HEK293 (cell line): ENCODE measurements around the gene GALNT13.

Experiments
- CTCF ChIA-PET: fragments of 350-600 bp; formaldehyde crosslinking; extraction: SDS; loops from one replicate; lab custom pipeline; 2021; ENCODE audit warnings: antibody characterized with exemption; lab: Yijun Ruan, JAX
- POLR2A ChIA-PET: fragments of 300-600 bp; formaldehyde crosslinking; extraction: SDS; loops from one replicate; lab custom pipeline; 2020; ENCODE audit warnings: antibody characterized with exemption, inconsistent platforms; lab: Yijun Ruan, JAX
- H3K27ac ChIP-seq: fragments of 200-500 bp; sonication (Bioruptor generic); 2 replicates; pipeline ENCODE4 v1.5.1; 2014; ENCODE audit warnings: low read depth, low read length, control low read depth, inconsistent platforms; ENCODE audit errors: extremely low read depth
- H3K36me3 ChIP-seq, 2 experiments: fragments of 200-500 bp in 1 of 2; sonication (Bioruptor generic) in 1 of 2; 1 replicate in 1 of 2; 2 replicates in 1 of 2; pipeline ENCODE4 v1.5.1; 2014 to 2017; ENCODE audit warnings: inconsistent platforms in 2 of 2, low read length in 2 of 2; ENCODE audit not compliant: control insufficient read depth in 2 of 2, insufficient read depth in 1 of 2
- H3K4me1 ChIP-seq: fragments of 200-500 bp; sonication (Bioruptor generic); 2 replicates; pipeline ENCODE4 v1.5.1; 2014; ENCODE audit warnings: mild to moderate bottlenecking, low read length, inconsistent platforms; ENCODE audit not compliant: control insufficient read depth, insufficient read depth
- H3K4me3 ChIP-seq: 2 replicates; pipeline ENCODE4 v1.5.1; 2011; ENCODE audit warnings: low read depth, mild to moderate bottlenecking, control low read depth, low read length, moderate library complexity
- H3K9me3 ChIP-seq: fragments of 200-500 bp; sonication (Bioruptor generic); 2 replicates; pipeline ENCODE4 v1.5.1; 2014; ENCODE audit warnings: low read depth, low read length, inconsistent platforms; ENCODE audit not compliant: control insufficient read depth, insufficient read depth
- GLI2 ChIP-seq: fragments of 450-650 bp; formaldehyde crosslinking; IDR thresholded peaks from 2 replicates; pipeline ENCODE4; 2017; ENCODE audit warnings: missing biosample characterization, missing genetic modification characterization, low read depth, borderline replicate concordance
- HOXD13 ChIP-seq: sonication (generic); formaldehyde crosslinking; IDR thresholded peaks from 2 replicates; pipeline ENCODE4 v1.8.0; 2022; ENCODE audit warnings: missing genetic modification reagents, borderline replicate concordance
- KLF9 ChIP-seq: fragments of 450-650 bp; formaldehyde crosslinking; IDR thresholded peaks from 2 replicates; pipeline ENCODE4 v1.5.1; 2016; ENCODE audit warnings: missing biosample characterization, missing genetic modification characterization, low read depth
- ZBTB11 ChIP-seq: fragments of 450-650 bp; formaldehyde crosslinking; conservative IDR thresholded peaks from 2 replicates; pipeline ENCODE4 v1.5.1; 2016; ENCODE audit warnings: low read depth, missing biosample characterization, missing genetic modification characterization
- ZBTB17 ChIP-seq: fragments of 450-650 bp; formaldehyde crosslinking; IDR thresholded peaks from 2 replicates; pipeline ENCODE4 v1.5.1; 2016; ENCODE audit warnings: missing biosample characterization, missing genetic modification characterization
- ZNF133 ChIP-seq: fragments of 450-650 bp; formaldehyde crosslinking; IDR thresholded peaks from 2 replicates; pipeline ENCODE4 v1.5.1; 2016; ENCODE audit warnings: missing biosample characterization, missing genetic modification characterization
- ZNF19 ChIP-seq: fragments of 450-650 bp; formaldehyde crosslinking; IDR thresholded peaks from 2 replicates; pipeline ENCODE4; 2016; ENCODE audit warnings: missing biosample characterization, missing genetic modification characterization, low read depth
- ZNF404 ChIP-seq: fragments of 450-650 bp; formaldehyde crosslinking; IDR thresholded peaks from 2 replicates; pipeline ENCODE4 v1.5.1; 2017; ENCODE audit warnings: missing biosample characterization, missing genetic modification characterization
- ZNF426 ChIP-seq: fragments of 450-650 bp; formaldehyde crosslinking; IDR thresholded peaks from 2 replicates; pipeline ENCODE4 v1.5.1; 2017; ENCODE audit warnings: missing biosample characterization, missing genetic modification characterization, mild to moderate bottlenecking, inconsistent platforms, moderate library complexity
- ZNF513 ChIP-seq: fragments of 450-650 bp; IDR thresholded peaks from 2 replicates; pipeline ENCODE4 v1.5.1; 2018; ENCODE audit warnings: missing biosample characterization, missing genetic modification characterization
- ZNF529 ChIP-seq: fragments of 450-650 bp; formaldehyde crosslinking; IDR thresholded peaks from 2 replicates; pipeline ENCODE4 v1.5.1; 2017; ENCODE audit warnings: missing genetic modification characterization, missing biosample characterization; ENCODE audit not compliant: insufficient replicate concordance
- ZNF549 ChIP-seq: fragments of 450-650 bp; IDR thresholded peaks from 2 replicates; pipeline ENCODE4 v1.5.1; 2018; ENCODE audit warnings: missing biosample characterization, missing genetic modification characterization, mild to moderate bottlenecking, inconsistent platforms, moderate library complexity
- ZNF585B ChIP-seq: fragments of 450-650 bp; formaldehyde crosslinking; IDR thresholded peaks from 2 replicates; pipeline ENCODE4 v1.5.1; 2016; ENCODE audit warnings: missing biosample characterization, missing genetic modification characterization
- ZNF658 ChIP-seq: fragments of 450-650 bp; formaldehyde crosslinking; IDR thresholded peaks from 2 replicates; pipeline ENCODE4; 2016; ENCODE audit warnings: missing biosample characterization, missing genetic modification characterization
- ZNF704 ChIP-seq: fragments of 450-650 bp; formaldehyde crosslinking; IDR thresholded peaks from 2 replicates; pipeline ENCODE4 v1.5.1; 2016; ENCODE audit warnings: missing biosample characterization, missing genetic modification characterization
- ZNF76 ChIP-seq: fragments of 450-650 bp; formaldehyde crosslinking; IDR thresholded peaks from 2 replicates; pipeline ENCODE4; 2016; ENCODE audit warnings: low read depth, missing biosample characterization, missing genetic modification characterization, borderline replicate concordance
- ZNF837 ChIP-seq: fragments of 450-650 bp; formaldehyde crosslinking; IDR thresholded peaks from 2 replicates; pipeline ENCODE4 v1.5.1; 2016; ENCODE audit warnings: missing biosample characterization, missing genetic modification characterization
- TF ChIP-seq, protein P1 (sequence below): fragments of 450-650 bp; formaldehyde crosslinking; optimal IDR thresholded peaks from 2 replicates; pipeline ENCODE3; 2016; ENCODE audit warnings: missing biosample characterization, mild to moderate bottlenecking, missing genetic modification characterization
- TF ChIP-seq, protein P2 (sequence below): fragments of 450-650 bp; formaldehyde crosslinking; IDR thresholded peaks from 2 replicates; pipeline ENCODE4 v1.5.1; 2017; ENCODE audit warnings: missing biosample characterization, missing genetic modification characterization
- TF ChIP-seq, protein P3 (sequence below): fragments of 450-650 bp; formaldehyde crosslinking; IDR thresholded peaks from 2 replicates; pipeline ENCODE4 v1.5.1; 2016; ENCODE audit warnings: missing biosample characterization, missing genetic modification characterization

Gene GALNT13

DNA sequence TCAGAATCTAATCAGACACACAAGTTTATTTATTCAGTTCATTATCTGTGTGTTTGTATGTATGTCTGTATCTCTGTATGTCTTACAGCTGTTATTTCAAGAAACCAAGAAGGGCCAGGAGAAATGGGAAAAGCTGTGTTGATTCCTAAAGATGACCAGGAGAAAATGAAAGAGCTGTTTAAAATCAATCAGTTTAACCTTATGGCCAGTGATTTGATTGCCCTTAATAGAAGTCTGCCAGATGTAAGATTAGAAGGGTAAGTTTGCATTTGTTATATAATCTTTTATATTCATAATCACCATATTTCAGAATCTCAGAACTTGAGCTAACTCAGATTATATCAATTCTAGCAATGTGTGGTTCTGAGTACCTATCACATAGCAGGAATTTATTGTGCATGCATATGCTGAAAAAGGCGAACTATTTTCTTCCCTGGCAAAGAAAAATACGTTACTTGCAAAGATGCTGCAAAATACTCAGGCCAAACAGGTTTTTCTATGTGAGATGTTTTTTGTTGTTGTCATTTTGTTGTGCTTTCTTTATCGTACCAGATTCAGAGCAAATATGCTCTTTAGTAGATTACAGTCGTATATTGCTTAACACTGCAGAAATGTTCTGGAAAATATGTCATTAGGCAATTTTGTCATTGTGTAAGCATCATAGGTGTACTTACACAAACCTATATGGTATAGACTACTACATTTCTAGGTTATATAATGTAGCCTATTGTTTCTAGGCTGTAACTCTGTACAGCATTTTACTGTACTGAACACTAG, 268.7 kb downstream of the GALNT13 start:
- Histone ChIP-seq H3K9me3 (no peaks in the 10 kb centered on the region), H3K36me3 (no peaks in the 10 kb centered on the region), H3K4me3 (no peak overlapping the region), H3K4me1 (no peaks in the 10 kb centered on the region), H3K27ac (no peak overlapping the region)
- POLR2A ChIA-PET, result no interaction called here
- no peak for TF ChIP-seq KLF9
- no peak for TF ChIP-seq ZNF837 (tag by site-specific recombination)
- no peak for TF ChIP-seq ZBTB17 (tag by site-specific recombination)
- CTCF ChIA-PET, result no interaction called here

DNA sequence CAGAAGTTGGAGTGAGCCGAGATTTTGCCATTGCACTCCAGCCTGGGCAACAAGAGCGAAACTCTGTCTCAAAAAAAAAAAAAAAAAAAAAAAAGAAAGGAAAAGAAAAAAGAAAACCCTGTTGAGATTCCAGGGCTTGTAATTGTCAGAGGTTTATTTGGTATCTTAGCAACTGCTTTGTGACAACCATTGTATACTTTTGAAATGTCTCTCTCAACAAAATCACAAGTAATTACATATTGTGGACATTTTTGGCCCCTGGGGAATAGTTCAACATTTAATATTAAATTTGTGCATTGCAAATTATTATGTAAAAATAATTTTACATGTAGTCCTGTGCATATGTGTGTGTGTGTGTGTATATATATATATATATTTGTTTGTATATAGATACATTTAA, 270.8 kb downstream of the GALNT13 start:
- Histone ChIP-seq H3K27ac (no peak overlapping the region), H3K4me3 (no peak overlapping the region), H3K9me3 (no peaks in the 10 kb centered on the region), H3K4me1 (no peaks in the 10 kb centered on the region), H3K36me3 (no peaks in the 10 kb centered on the region)
- ChIA-PET POLR2A (no interaction called here), CTCF (no interaction called here)
- TF ChIP-seq ZBTB11 (tag by site-specific recombination), result no peak
- no peak for TF ChIP-seq ZNF704
- no peak for TF ChIP-seq ZNF549 (tag by site-specific recombination)
- TF ChIP-seq, protein P1, sequence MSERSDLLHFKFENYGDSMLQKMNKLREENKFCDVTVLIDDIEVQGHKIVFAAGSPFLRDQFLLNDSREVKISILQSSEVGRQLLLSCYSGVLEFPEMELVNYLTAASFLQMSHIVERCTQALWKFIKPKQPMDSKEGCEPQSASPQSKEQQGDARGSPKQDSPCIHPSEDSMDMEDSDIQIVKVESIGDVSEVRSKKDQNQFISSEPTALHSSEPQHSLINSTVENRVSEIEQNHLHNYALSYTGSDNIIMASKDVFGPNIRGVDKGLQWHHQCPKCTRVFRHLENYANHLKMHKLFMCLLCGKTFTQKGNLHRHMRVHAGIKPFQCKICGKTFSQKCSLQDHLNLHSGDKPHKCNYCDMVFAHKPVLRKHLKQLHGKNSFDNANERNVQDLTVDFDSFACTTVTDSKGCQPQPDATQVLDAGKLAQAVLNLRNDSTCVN (tag by site-specific recombination), result no peak
- no peak for TF ChIP-seq ZNF585B
- TF ChIP-seq GLI2, result no peak
- TF ChIP-seq ZNF529 (tag by site-specific recombination), result no peak
- TF ChIP-seq ZNF133, result no peak
- no peak for TF ChIP-seq ZNF19 (tag by site-specific recombination)
- no peak for TF ChIP-seq ZNF658 (tag by site-specific recombination)
- TF ChIP-seq, protein P2, sequence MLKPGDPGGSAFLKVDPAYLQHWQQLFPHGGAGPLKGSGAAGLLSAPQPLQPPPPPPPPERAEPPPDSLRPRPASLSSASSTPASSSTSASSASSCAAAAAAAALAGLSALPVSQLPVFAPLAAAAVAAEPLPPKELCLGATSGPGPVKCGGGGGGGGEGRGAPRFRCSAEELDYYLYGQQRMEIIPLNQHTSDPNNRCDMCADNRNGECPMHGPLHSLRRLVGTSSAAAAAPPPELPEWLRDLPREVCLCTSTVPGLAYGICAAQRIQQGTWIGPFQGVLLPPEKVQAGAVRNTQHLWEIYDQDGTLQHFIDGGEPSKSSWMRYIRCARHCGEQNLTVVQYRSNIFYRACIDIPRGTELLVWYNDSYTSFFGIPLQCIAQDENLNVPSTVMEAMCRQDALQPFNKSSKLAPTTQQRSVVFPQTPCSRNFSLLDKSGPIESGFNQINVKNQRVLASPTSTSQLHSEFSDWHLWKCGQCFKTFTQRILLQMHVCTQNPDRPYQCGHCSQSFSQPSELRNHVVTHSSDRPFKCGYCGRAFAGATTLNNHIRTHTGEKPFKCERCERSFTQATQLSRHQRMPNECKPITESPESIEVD (tag by site-specific recombination), result no peak
- TF ChIP-seq ZNF426, result no peak
- TF ChIP-seq ZNF404 (tag by site-specific recombination), result no peak
- no peak for TF ChIP-seq ZNF76
- TF ChIP-seq HOXD13 (CRISPR knock-in tag), result no peak
- no peak for TF ChIP-seq ZNF513
- TF ChIP-seq, protein P3, sequence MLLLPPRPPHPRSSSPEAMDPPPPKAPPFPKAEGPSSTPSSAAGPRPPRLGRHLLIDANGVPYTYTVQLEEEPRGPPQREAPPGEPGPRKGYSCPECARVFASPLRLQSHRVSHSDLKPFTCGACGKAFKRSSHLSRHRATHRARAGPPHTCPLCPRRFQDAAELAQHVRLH (tag by site-specific recombination), result no peak
